Activated CD4-positive, CD25-positive, alpha-beta regulatory T cell treated with anti-CD3 and anti-CD28 coated beads, Interleukin-2, amount 50 U/mL, for 24 hours (primary cell): ENCODE results near the gene CFAP91.

Source experiments
- ATAC-seq, 2 donors: fragments of 150-1000 bp; cut with Tn5 transposase; one replicate each; pipeline ENCODE4 v1.10.0; 2021; ENCODE audit warnings: mild to moderate bottlenecking in 1 of 2, moderate library complexity in 1 of 2

Gene CFAP91

GRCh38 chr3:119702530-119703527 lies at the start of gene CFAP91:
Gene CFAP91, plus strand, starts transcription at chr3:119703022. Its CDS starts 77 bp downstream, at chr3:119703099.
- ATAC-seq, result peak; percentile 72 to 77

GRCh38 chr3:119653876-119654275 lies 48.9 kb upstream of the CFAP91 start:
- ATAC-seq, result no peak

GRCh38 chr3:119657887-119658702 lies 44.7 kb upstream of the CFAP91 start:
- ATAC-seq, result no peak

DNA sequence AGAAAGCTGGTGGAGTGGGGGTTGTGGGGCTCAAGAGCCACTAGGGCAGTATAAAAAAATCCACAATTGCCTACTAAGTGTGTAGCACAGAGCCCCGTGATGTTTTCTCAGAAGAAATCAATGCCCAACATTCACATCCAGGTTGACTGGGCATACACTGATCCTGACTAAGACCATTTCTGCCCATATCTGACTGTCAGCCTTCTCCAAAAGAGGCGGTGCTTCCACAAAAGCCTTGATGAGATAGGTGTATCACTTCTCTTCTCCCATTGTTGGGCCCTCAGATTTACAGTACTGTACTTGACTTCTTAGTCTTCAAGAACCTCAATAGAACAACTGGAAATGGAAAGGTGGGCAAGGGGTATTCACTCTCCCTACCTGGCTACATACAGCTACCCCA lies 43.8 kb upstream of the CFAP91 start:
- ATAC-seq, result no peak

- ATAC-seq, result no peak
These were observed 43.1 kb upstream of the CFAP91 start for GRCh38 chr3:119659606-119660291.

GRCh38 chr3:119660474-119661440 lies 42.1 kb upstream of the CFAP91 start, which contains the start of gene POPDC2:
Gene POPDC2, minus strand, starts transcription at chr3:119660589. Its CDS starts 166 bp downstream, at chr3:119660423.
- ATAC-seq, result no peak

- no peak for ATAC-seq
These were observed 40.0 kb upstream of the CFAP91 start for GRCh38 chr3:119662604-119663373.

DNA sequence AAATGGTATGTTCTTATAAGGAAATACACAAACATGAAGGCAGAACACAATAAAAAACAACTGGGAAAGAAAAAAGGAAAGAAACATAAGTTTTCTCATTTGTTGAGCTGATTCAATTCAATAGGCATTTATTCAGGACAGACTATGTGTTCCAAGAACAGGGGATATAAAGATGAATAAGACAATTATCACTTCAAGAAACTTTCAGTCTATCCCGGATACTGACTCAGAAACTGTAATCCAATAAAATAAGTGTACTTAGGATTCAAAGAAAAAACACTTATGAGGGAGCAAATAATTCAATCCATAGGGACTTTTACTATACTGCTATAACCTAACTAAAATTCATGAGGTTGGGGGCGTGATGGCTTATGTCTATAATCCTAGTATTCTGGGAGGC lies 38.9 kb upstream of the CFAP91 start:
- ATAC-seq, result no peak

- ATAC-seq, result no peak
These were observed 38.5 kb upstream of the CFAP91 start for GRCh38 chr3:119664370-119664769.

DNA sequence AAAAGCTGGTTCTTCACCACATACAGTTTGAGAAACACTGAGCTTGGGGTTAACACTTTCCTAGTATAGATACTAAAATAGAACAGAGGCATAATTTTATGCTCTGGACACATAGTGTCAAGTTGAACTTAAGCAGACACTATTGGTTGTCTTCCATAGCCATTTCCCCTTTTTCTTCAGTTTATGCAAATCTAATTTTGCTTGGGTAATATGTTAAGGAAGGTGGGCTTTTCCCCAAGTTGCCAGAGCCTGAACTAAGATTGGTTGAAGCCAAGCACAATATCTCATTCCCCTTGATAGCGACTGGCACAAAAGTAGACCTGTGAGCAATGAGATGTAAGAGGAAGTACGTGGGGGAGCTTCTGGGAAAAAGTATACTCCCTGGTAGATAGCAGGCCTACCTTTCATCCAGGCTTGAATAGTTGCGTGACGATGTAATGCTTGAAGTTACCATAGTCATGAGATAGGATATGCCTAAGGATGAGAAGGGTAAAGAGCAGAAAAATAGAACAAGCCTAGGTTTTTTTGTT lies 37.9 kb upstream of the CFAP91 start:
- ATAC-seq, result no peak

- no peak for ATAC-seq
These were observed 36.8 kb upstream of the CFAP91 start for GRCh38 chr3:119665954-119666559.

DNA sequence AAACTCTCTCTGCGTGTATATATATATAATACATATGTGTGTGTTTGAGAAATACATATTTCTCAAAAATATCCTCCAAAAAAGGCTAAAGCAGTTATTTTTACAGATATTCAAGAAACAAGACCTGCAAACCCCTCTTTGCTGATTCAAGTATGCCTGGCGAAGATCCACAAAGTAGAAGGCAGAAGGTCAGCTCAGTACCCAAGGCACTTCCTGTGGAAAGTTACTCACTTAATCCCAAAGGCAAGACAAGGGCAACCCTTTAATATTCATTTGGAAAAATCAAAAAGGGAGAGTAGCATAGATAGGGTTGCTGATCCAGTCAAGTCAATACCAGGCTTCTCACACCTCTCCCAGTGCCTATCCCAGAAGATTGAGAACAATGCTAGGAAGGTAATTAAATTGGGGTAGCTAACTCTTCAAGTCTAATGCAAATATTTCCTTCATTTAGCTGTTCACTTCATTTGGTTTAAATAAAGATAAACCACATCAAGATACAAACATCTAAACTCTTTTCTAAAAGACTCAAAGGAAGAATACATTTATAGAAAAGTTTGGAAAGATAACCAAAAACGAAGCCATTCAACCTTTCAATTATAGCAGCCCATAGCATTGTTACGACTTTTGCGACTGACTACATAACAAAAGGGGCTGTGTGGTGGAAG lies 32.8 kb upstream of the CFAP91 start:
- ATAC-seq, result no peak

- no peak for ATAC-seq
These were observed 30.0 kb upstream of the CFAP91 start for GRCh38 chr3:119672776-119673175.

DNA sequence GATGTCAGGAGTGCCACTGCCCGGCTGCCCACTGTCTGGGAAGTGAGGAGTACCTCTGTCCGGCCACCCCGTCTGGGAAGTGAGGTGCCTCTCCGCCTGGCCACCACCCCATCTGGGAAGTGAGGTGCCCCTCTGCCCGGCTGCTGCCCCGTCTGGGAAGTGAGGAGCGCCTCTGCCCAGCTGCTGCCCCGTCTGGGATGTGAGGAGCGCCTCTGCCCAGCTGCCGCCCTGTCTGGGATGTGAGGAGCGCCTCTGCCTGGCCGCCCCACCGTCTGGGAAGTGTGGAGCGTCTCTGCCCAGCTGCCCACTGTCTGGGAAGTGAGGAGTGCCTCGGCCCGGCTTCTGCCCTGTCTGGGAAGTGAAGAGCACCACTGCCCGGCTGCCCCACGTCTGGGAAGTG lies 28.9 kb upstream of the CFAP91 start:
- no peak for ATAC-seq

- no peak for ATAC-seq
These were observed 27.5 kb upstream of the CFAP91 start for GRCh38 chr3:119675188-119675874.

DNA sequence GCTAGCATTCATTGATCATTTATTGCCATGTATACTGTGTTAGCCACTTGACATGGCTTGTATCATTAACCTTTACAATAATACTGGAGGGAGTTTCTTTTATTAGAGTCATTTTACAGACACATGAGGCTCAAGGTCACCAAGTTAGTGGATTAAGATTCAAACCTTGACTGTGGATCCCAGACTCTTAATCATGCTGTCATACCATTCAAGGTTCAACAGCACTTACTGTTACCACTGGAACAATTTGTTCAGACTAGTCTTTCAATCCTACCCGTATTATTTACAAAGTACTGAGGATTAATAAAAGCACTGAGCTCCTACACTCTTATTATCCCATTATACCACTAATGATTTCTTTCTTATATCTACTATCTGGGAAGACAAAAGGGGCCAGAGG lies 26.8 kb upstream of the CFAP91 start:
- no peak for ATAC-seq

DNA sequence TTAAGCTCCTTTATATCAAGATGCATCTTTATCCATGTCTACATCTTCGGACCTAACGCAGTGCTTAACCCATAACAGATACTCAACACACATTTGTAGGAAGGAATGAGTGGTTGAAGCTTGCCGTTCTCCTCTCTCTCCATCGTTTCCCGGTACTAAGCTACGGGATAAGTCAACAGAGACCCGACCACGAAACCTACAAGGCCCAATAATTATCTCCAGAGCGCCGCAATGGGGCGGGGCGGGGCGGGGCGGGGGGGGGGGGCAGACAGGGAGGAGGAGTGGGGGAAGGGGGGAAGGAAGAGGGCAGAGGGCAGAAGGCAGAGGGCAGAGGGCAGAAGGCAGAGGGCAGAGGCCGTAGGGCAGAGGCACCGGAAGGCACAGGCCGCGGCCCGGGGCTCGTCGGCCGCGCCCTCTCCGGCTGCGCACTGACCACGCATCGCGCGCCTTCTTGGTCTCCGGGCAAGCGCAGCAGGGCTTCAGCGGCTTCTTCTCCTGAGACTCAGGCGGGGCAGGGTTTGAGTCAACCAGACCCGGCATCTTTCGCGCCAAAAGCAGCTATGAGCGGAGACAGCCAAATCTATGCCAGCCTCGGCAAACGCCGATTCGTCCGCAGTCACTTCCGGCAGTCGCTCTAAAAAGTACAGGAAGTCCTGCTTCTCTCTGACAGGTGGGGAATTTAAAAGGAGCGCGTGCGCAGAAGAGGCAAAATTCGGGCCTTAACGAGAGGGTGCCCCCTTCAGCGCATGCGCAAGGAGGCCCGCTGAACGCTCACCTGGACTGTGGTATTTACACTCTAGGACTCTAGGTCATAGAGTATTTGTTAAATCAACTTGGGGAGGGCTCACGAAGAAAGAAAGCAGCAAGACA lies 25.8 kb upstream of the CFAP91 start, which contains the start of gene COX17:
COX17 (minus strand) TSS at position 636 of the 870 bp plus-strand sequence; CDS start at position 540, 96 bp downstream.
- ATAC-seq, result peak; percentile 88

DNA sequence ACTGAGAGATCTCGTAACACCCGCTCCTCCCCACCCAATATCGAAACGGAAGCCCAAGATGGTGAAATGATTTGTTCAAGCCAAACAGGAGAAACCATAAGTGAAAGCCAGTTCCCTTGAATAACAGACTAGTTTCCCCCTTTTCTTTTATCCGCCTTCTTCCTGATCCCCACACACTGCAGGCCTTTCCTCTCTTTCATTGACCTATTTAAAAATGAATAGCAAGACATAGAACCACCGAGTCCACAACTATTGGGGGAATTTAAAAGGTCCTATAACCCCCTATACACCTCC lies 25.2 kb upstream of the CFAP91 start:
- no peak for ATAC-seq
